GM19099 (cell line): Measurements from ENCODE around the gene NR3C1.

Experiments used
- POLR2A ChIP-seq: IDR thresholded peaks from 3 replicates; pipeline ENCODE4 v1.6.1; 2011; ENCODE audit warnings: low read depth; ENCODE audit not compliant: insufficient read length; ENCODE audit errors: extremely low read depth

Gene NR3C1

GRCh38 chr5:143238620-143239019 lies 164.9 kb downstream of the NR3C1 start:
- TF ChIP-seq POLR2A: no peak

- TF ChIP-seq POLR2A: no peak
Measured at GRCh38 chr5:143237664-143238063, 165.8 kb downstream of the NR3C1 start.

- no peak for TF ChIP-seq POLR2A
Measured at GRCh38 chr5:143236682-143237081, 166.8 kb downstream of the NR3C1 start.

- no peak for TF ChIP-seq POLR2A
Measured at GRCh38 chr5:143235423-143235822, 168.1 kb downstream of the NR3C1 start.

GRCh38 chr5:143234162-143234842 lies 169.2 kb downstream of the NR3C1 start:
- TF ChIP-seq POLR2A: no peak

GRCh38 chr5:143233031-143233430 lies 170.5 kb downstream of the NR3C1 start:
- no peak for TF ChIP-seq POLR2A

GRCh38 chr5:143231973-143232812 lies 171.3 kb downstream of the NR3C1 start:
- TF ChIP-seq POLR2A: peak; percentile 26

GRCh38 chr5:143231416-143231815 lies 172.1 kb downstream of the NR3C1 start:
- TF ChIP-seq POLR2A: peak; percentile 36

- no peak for TF ChIP-seq POLR2A
Measured at GRCh38 chr5:143230676-143230996, 172.8 kb downstream of the NR3C1 start.

- peak; percentile 51 for TF ChIP-seq POLR2A
Measured at GRCh38 chr5:143229896-143230675, 173.4 kb downstream of the NR3C1 start.

- TF ChIP-seq POLR2A: peak; percentile 52
Measured at GRCh38 chr5:143229426-143229895, 174.0 kb downstream of the NR3C1 start.

GRCh38 chr5:143228597-143229293 lies 174.7 kb downstream of the NR3C1 start:
- no peak for TF ChIP-seq POLR2A
